GM23338 (cell line): ENCODE results near the gene GRWD1. TPM values are rescaled to one million over a fixed set of nuclear protein-coding genes. Genes with fewer than 3 reads are reported as not detected.

Experiments
- ATAC-seq: fragments of 200-7000 bp; cut with Tn5 transposase; 3 replicates; pipeline ENCODE4 v1.9.1; 2020
- DNase-seq: peaks from one replicate; pipeline ENCODE4 v3.0.0-alpha.2; 2015; ENCODE audit warnings: low spot score
- H2AFZ ChIP-seq: fragments of 200-600 bp; sonication (generic); 2 replicates; pipeline ENCODE4 v1.8.0; 2016; ENCODE audit warnings: antibody characterized with exemption, mild to moderate bottlenecking, moderate library complexity
- H3F3A ChIP-seq: fragments of 200-600 bp; sonication (generic); replicated peaks from 2 replicates; pipeline ENCODE4 v1.8.0; 2017; ENCODE audit warnings: antibody characterized with exemption, mixed run types, low read depth
- H3K27ac ChIP-seq: fragments of 200-600 bp; sonication (generic); 2 replicates; pipeline ENCODE4 v1.6.1; 2016; ENCODE audit warnings: low read depth
- H3K27me3 ChIP-seq: fragments of 200-600 bp; sonication (generic); 2 replicates; pipeline ENCODE4 v1.8.0; 2016; ENCODE audit warnings: mild to moderate bottlenecking, mixed run types, moderate library complexity; ENCODE audit not compliant: insufficient read depth
- H3K36me3 ChIP-seq: fragments of 200-600 bp; sonication (generic); 2 replicates; pipeline ENCODE4 v1.8.0; 2016; ENCODE audit warnings: mild to moderate bottlenecking; ENCODE audit not compliant: insufficient read depth
- H3K4me1 ChIP-seq: fragments of 200-600 bp; sonication (generic); 2 replicates; pipeline ENCODE4 v1.8.0; 2016; ENCODE audit warnings: mild to moderate bottlenecking, moderate library complexity; ENCODE audit not compliant: insufficient read depth
- H3K4me2 ChIP-seq: fragments of 200-600 bp; sonication (generic); 2 replicates; pipeline ENCODE4 v1.7.1; 2017; ENCODE audit warnings: mixed run types
- H3K4me3 ChIP-seq: fragments of 200-600 bp; sonication (generic); 2 replicates; pipeline ENCODE4 v1.6.1; 2016; ENCODE audit warnings: mixed run types
- H3K79me2 ChIP-seq: fragments of 200-600 bp; sonication (generic); replicated peaks from 2 replicates; pipeline ENCODE4 v1.8.0; 2017; ENCODE audit warnings: mild to moderate bottlenecking; ENCODE audit not compliant: insufficient read depth
- H3K9me2 ChIP-seq: fragments of 200-600 bp; sonication (generic); 2 replicates; pipeline ENCODE4 v1.8.0; 2017; ENCODE audit not compliant: insufficient read depth
- H4K20me1 ChIP-seq: fragments of 200-600 bp; sonication (generic); replicated peaks from 2 replicates; pipeline ENCODE4 v1.8.0; 2017; ENCODE audit warnings: mild to moderate bottlenecking; ENCODE audit not compliant: insufficient read depth
- H3K27ac Mint-ChIP-seq: 2 replicates; pipeline ENCODE4 v1.8.0; 2020; ENCODE audit warnings: inconsistent platforms, mild to moderate bottlenecking, moderate library complexity, mixed read lengths
- H3K27me3 Mint-ChIP-seq: 3 replicates; pipeline ENCODE4 v1.8.0; 2022; ENCODE audit warnings: low read depth, mild to moderate bottlenecking, moderate library complexity, mixed read lengths, inconsistent platforms; ENCODE audit not compliant: insufficient read depth, poor library complexity
- H3K36me3 Mint-ChIP-seq: 3 replicates; pipeline ENCODE4 v1.8.0; 2021; ENCODE audit warnings: low read depth, mild to moderate bottlenecking, inconsistent platforms, moderate library complexity, mixed read lengths
- H3K4me1 Mint-ChIP-seq: 3 replicates; pipeline ENCODE4 v1.8.0; 2020; ENCODE audit warnings: mild to moderate bottlenecking, inconsistent platforms, mixed read lengths
- H3K4me3 Mint-ChIP-seq: 3 replicates; pipeline ENCODE4 v1.8.0; 2021; ENCODE audit warnings: moderate library complexity, mild to moderate bottlenecking, inconsistent platforms, mixed read lengths
- H3K9me3 Mint-ChIP-seq: 3 replicates; pipeline ENCODE4 v1.8.0; 2020; ENCODE audit warnings: moderate library complexity, mild to moderate bottlenecking, inconsistent platforms, mixed read lengths
- CREB1 ChIP-seq: fragments of 250-450 bp; sonication (Bioruptor Pico); IDR thresholded peaks from 2 replicates; pipeline ENCODE4 v1.5.0; 2020; ENCODE audit warnings: low read depth, mild to moderate bottlenecking, moderate library complexity
- ETS1 ChIP-seq: IDR thresholded peaks from 2 replicates; pipeline ENCODE4 v1.6.1; 2016; ENCODE audit warnings: antibody characterized with exemption
- EZH2 ChIP-seq: fragments of 200-600 bp; sonication (generic); IDR thresholded peaks from one replicate; pipeline ENCODE4 v1.8.0; 2017; ENCODE audit warnings: antibody characterized with exemption, mild to moderate bottlenecking, low read depth; ENCODE audit not compliant: unreplicated experiment
- EZH2phosphoT487 ChIP-seq: fragments of 200-600 bp; sonication (generic); IDR thresholded peaks from one replicate; pipeline ENCODE4 v1.8.1; 2018; ENCODE audit warnings: antibody characterized with exemption; ENCODE audit not compliant: unreplicated experiment
- NANOG ChIP-seq: IDR thresholded peaks from 2 replicates; pipeline ENCODE4 v1.6.1; 2016; ENCODE audit warnings: antibody characterized with exemption, borderline replicate concordance
- STAT1 ChIP-seq: IDR thresholded peaks from one replicate; pipeline ENCODE4 v1.6.1; 2016; ENCODE audit warnings: antibody characterized with exemption; ENCODE audit not compliant: unreplicated experiment
- ZNF114 ChIP-seq: fragments of 250-450 bp; sonication (Bioruptor Pico); IDR thresholded peaks from 2 replicates; pipeline ENCODE4 v1.5.0; 2020; ENCODE audit warnings: mild to moderate bottlenecking, moderate library complexity
- ZNF331 ChIP-seq: fragments of 250-450 bp; sonication (Bioruptor Pico); IDR thresholded peaks from 2 replicates; pipeline ENCODE4 v1.5.0; 2020; ENCODE audit warnings: low read depth, mild to moderate bottlenecking, moderate library complexity
- ZNF462 ChIP-seq: fragments of 250-450 bp; sonication (Bioruptor Pico); IDR thresholded peaks from 2 replicates; pipeline ENCODE4 v1.5.0; 2020; ENCODE audit warnings: mild to moderate bottlenecking, moderate library complexity
- polyA plus RNA-seq: library from polyadenylated mRNA; unstranded; fragments of >200 nt; fragmentation: Nextera tagmentation; extraction: Ambion mirVana; gene quantifications from 2 replicates; pipeline ENCODE4 v1.2.1, GENCODE V29; 2016
- total RNA-seq: library from RNA; depleted of rRNA; stranded (reverse); fragments of >200 nt; shearing (Covaris generic); gene quantifications from 2 replicates; pipeline ENCODE4 v1.2.3, GENCODE V29; 2014
- TF ChIP-seq, protein P1 (sequence below), 2 experiments: fragments of 200-600 bp in 1 of 2; sonication (generic) in 1 of 2; conservative IDR thresholded peaks; 2 replicates each; pipeline versions ENCODE4 v1.5.1 to v1.6.1; 2016 to 2017; ENCODE audit warnings: antibody characterized with exemption in 2 of 2, low read depth in 2 of 2, mild to moderate bottlenecking in 2 of 2, moderate library complexity in 1 of 2
- TF ChIP-seq, protein P2 (sequence below): IDR thresholded peaks from one replicate; pipeline ENCODE4 v1.6.1; 2018; ENCODE audit warnings: antibody characterized with exemption; ENCODE audit not compliant: unreplicated experiment

The GRWD1 gene
- total and polyA plus RNA-seq, 2 experiments from 2014 or later: 23.2 to 58.0 TPM

GRCh38 chr19:48456864-48457263, 11.1 kb downstream of the GRWD1 start:
- Histone ChIP-seq H3K4me2 (no peak overlapping the region), H4K20me1 (peaks cover 6% of the 10 kb centered on the region), H3F3A (peaks cover 2% of the 10 kb centered on the region), H3K4me1 (peaks cover 3% of the 10 kb centered on the region; the same call in 1 of the 2 replicates), H3K27me3 (no peaks in the 10 kb centered on the region), H3K4me3 (no peak overlapping the region), H3K9me2 (no peaks in the 10 kb centered on the region), H3K36me3 (peaks cover 9% of the 10 kb centered on the region), H3K27ac (no peak overlapping the region), H3K79me2 (no peaks in the 10 kb centered on the region), H2AFZ (no peak overlapping the region)
- H3K4me3 Mint-ChIP-seq: no peak overlapping the region
- no peaks in the 10 kb centered on the region for H3K27me3 Mint-ChIP-seq
- ATAC-seq (no peak), DNase-seq (no peak)
- H3K9me3 Mint-ChIP-seq: no peaks in the 10 kb centered on the region; the same call in 2 of the 3 replicates
- H3K4me1 Mint-ChIP-seq: no peaks in the 10 kb centered on the region; the same call in 2 of the 3 replicates
- no peak overlapping the region for H3K27ac Mint-ChIP-seq
- H3K36me3 Mint-ChIP-seq: peaks cover 49% of the 10 kb centered on the region
- TF ChIP-seq CREB1 (CRISPR knock-in tag): no peak
- TF ChIP-seq ETS1: no peak
- TF ChIP-seq, protein P1, sequence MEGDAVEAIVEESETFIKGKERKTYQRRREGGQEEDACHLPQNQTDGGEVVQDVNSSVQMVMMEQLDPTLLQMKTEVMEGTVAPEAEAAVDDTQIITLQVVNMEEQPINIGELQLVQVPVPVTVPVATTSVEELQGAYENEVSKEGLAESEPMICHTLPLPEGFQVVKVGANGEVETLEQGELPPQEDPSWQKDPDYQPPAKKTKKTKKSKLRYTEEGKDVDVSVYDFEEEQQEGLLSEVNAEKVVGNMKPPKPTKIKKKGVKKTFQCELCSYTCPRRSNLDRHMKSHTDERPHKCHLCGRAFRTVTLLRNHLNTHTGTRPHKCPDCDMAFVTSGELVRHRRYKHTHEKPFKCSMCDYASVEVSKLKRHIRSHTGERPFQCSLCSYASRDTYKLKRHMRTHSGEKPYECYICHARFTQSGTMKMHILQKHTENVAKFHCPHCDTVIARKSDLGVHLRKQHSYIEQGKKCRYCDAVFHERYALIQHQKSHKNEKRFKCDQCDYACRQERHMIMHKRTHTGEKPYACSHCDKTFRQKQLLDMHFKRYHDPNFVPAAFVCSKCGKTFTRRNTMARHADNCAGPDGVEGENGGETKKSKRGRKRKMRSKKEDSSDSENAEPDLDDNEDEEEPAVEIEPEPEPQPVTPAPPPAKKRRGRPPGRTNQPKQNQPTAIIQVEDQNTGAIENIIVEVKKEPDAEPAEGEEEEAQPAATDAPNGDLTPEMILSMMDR (conservative IDR thresholded peaks at IDR 0.05; ENCODE audit: low read depth in 2 of 2): no peak
- no peak for TF ChIP-seq ZNF331 (CRISPR knock-in tag)
- TF ChIP-seq EZH2: no peak
- TF ChIP-seq, protein P2, sequence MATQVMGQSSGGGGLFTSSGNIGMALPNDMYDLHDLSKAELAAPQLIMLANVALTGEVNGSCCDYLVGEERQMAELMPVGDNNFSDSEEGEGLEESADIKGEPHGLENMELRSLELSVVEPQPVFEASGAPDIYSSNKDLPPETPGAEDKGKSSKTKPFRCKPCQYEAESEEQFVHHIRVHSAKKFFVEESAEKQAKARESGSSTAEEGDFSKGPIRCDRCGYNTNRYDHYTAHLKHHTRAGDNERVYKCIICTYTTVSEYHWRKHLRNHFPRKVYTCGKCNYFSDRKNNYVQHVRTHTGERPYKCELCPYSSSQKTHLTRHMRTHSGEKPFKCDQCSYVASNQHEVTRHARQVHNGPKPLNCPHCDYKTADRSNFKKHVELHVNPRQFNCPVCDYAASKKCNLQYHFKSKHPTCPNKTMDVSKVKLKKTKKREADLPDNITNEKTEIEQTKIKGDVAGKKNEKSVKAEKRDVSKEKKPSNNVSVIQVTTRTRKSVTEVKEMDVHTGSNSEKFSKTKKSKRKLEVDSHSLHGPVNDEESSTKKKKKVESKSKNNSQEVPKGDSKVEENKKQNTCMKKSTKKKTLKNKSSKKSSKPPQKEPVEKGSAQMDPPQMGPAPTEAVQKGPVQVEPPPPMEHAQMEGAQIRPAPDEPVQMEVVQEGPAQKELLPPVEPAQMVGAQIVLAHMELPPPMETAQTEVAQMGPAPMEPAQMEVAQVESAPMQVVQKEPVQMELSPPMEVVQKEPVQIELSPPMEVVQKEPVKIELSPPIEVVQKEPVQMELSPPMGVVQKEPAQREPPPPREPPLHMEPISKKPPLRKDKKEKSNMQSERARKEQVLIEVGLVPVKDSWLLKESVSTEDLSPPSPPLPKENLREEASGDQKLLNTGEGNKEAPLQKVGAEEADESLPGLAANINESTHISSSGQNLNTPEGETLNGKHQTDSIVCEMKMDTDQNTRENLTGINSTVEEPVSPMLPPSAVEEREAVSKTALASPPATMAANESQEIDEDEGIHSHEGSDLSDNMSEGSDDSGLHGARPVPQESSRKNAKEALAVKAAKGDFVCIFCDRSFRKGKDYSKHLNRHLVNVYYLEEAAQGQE: no peak
- TF ChIP-seq NANOG: no peak
- TF ChIP-seq STAT1: no peak
- TF ChIP-seq EZH2phosphoT487: no peak
- TF ChIP-seq ZNF114 (CRISPR knock-in tag): no peak
- no peak for TF ChIP-seq ZNF462 (CRISPR knock-in tag)
